Panc1 (cell line): ENCODE measurements around the gene SEMA4B.

Experiments
- CTCF ChIP-seq: fragments of 450-650 bp; IDR thresholded peaks from 2 replicates; pipeline ENCODE4 v1.5.1; 2017; ENCODE audit warnings: mild to moderate bottlenecking
- POLR2AphosphoS5 ChIP-seq: IDR thresholded peaks from 2 replicates; pipeline ENCODE4 v1.6.1; 2012; ENCODE audit warnings: mild to moderate bottlenecking, low read depth, low read length, moderate library complexity
- SIN3A ChIP-seq: IDR thresholded peaks from 2 replicates; pipeline ENCODE4 v1.6.1; 2012; ENCODE audit warnings: low read depth, mild to moderate bottlenecking, low read length, moderate library complexity, borderline replicate concordance; ENCODE audit not compliant: insufficient read depth
- TCF7L2 ChIP-seq: IDR thresholded peaks from 2 replicates; pipeline ENCODE4 v1.6.1; 2011; ENCODE audit warnings: mild to moderate bottlenecking, low read depth, low read length, inconsistent platforms
- TF ChIP-seq, protein P1 (sequence below), 2 experiments: IDR thresholded peaks; 2 replicates each; pipeline ENCODE4 v1.6.1; 2011 to 2012; ENCODE audit warnings: low read depth in 2 of 2, control low read depth in 1 of 2, low read length in 1 of 2, mild to moderate bottlenecking in 1 of 2, moderate library complexity in 1 of 2; ENCODE audit not compliant: insufficient read depth in 1 of 2

DNA sequence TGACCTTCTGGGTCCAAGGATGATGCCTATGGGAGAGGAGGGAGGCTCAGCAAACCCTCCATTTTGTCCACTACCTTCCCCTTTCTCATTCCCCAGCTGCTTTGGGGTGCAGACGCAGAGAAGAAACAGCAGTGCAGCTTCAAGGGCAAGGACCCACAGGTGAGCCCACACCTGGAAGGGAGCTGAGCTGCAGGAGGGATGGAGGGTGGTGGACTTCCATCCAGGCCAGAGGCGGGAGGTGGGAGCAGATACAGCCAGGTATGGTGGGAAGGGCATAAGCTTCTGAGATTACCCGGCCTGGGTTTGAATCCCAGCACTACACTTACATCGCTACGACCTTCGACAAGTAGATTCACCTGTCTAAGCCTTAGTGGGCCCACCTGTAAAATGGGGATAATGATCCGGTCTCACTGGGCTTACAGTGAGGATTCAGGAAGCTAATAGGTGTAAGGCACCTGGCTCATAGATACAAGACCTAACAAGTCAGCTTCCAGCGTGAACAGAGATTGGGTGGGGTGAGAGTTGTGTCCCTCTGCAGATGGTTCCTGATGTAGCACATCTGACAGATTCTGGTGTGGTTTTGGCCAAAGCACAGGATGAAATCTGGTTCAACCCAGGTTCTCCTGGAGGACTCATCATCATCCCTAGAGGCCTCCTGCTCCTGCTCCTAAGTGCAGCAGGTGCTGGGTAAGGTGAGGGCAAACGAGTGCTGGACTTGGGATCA, 16.7 kb downstream of the SEMA4B start:
- no peak for TF ChIP-seq CTCF
- TF ChIP-seq POLR2AphosphoS5, result 0 out of 2 replicates have a peak, but pooled peaks have one; percentile 5
- TF ChIP-seq, protein P1, sequence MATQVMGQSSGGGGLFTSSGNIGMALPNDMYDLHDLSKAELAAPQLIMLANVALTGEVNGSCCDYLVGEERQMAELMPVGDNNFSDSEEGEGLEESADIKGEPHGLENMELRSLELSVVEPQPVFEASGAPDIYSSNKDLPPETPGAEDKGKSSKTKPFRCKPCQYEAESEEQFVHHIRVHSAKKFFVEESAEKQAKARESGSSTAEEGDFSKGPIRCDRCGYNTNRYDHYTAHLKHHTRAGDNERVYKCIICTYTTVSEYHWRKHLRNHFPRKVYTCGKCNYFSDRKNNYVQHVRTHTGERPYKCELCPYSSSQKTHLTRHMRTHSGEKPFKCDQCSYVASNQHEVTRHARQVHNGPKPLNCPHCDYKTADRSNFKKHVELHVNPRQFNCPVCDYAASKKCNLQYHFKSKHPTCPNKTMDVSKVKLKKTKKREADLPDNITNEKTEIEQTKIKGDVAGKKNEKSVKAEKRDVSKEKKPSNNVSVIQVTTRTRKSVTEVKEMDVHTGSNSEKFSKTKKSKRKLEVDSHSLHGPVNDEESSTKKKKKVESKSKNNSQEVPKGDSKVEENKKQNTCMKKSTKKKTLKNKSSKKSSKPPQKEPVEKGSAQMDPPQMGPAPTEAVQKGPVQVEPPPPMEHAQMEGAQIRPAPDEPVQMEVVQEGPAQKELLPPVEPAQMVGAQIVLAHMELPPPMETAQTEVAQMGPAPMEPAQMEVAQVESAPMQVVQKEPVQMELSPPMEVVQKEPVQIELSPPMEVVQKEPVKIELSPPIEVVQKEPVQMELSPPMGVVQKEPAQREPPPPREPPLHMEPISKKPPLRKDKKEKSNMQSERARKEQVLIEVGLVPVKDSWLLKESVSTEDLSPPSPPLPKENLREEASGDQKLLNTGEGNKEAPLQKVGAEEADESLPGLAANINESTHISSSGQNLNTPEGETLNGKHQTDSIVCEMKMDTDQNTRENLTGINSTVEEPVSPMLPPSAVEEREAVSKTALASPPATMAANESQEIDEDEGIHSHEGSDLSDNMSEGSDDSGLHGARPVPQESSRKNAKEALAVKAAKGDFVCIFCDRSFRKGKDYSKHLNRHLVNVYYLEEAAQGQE (IDR thresholded peaks at IDR 0.05; ENCODE audit: insufficient read depth in 1 of 2, low read depth in 2 of 2, low read length in 1 of 2), result no peak
- no peak for TF ChIP-seq SIN3A
- no peak for TF ChIP-seq TCF7L2
